ENCODE data around the gene DNMT1.
A peak's percentile ranks its signal among the peaks of the same experiment; 100 is the strongest.

The DNMT1 gene

DNA sequence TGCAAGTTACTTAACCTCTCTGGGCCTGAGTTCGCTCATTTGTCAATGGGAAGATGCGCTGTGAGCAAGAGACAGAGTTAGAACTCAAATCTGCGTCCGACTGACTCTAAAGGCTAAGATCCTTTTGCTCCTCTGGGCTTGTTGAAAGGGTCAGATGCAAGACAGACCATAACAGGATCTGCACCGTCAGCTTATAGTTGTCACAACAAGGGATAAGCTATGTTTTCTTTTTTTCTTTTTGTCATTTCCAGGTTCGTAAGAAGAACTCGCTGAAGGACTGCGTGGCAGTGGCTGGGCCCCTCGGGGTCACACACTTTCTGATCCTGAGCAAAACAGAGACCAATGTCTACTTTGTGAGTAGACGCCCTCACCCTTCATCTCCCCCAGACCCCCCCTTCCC lies 87.5 kb downstream of the DNMT1 start:
- intact Hi-C loops (cut with DNase I; ENCODE audit: low total_unique reads), result loop anchor here (5.0 to 10.0 kb wide), 2 partner anchors 88 to 145 kb away; partner anchors contain the start of genes DNMT1 and MRPL4
- TF ChIP-seq, protein P1, sequence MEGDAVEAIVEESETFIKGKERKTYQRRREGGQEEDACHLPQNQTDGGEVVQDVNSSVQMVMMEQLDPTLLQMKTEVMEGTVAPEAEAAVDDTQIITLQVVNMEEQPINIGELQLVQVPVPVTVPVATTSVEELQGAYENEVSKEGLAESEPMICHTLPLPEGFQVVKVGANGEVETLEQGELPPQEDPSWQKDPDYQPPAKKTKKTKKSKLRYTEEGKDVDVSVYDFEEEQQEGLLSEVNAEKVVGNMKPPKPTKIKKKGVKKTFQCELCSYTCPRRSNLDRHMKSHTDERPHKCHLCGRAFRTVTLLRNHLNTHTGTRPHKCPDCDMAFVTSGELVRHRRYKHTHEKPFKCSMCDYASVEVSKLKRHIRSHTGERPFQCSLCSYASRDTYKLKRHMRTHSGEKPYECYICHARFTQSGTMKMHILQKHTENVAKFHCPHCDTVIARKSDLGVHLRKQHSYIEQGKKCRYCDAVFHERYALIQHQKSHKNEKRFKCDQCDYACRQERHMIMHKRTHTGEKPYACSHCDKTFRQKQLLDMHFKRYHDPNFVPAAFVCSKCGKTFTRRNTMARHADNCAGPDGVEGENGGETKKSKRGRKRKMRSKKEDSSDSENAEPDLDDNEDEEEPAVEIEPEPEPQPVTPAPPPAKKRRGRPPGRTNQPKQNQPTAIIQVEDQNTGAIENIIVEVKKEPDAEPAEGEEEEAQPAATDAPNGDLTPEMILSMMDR (IDR thresholded peaks at IDR 0.05), result no peak
- Histone ChIP-seq H3K27ac (no peak overlapping the region), H3K4me3 (peak overlapping the region; percentile 62 to 97), H3K36me3 (peaks cover 41 to 46% (median 42%) of the 10 kb centered on the region in 3 donors), H3K9me3 (no peaks in the 10 kb centered on the region), H3K27me3 (no peaks in the 10 kb centered on the region), H3K4me1 (peaks cover 0 to 18% (median 15%) of the 10 kb centered on the region in 4 donors)
- no peak for DNase-seq

DNA sequence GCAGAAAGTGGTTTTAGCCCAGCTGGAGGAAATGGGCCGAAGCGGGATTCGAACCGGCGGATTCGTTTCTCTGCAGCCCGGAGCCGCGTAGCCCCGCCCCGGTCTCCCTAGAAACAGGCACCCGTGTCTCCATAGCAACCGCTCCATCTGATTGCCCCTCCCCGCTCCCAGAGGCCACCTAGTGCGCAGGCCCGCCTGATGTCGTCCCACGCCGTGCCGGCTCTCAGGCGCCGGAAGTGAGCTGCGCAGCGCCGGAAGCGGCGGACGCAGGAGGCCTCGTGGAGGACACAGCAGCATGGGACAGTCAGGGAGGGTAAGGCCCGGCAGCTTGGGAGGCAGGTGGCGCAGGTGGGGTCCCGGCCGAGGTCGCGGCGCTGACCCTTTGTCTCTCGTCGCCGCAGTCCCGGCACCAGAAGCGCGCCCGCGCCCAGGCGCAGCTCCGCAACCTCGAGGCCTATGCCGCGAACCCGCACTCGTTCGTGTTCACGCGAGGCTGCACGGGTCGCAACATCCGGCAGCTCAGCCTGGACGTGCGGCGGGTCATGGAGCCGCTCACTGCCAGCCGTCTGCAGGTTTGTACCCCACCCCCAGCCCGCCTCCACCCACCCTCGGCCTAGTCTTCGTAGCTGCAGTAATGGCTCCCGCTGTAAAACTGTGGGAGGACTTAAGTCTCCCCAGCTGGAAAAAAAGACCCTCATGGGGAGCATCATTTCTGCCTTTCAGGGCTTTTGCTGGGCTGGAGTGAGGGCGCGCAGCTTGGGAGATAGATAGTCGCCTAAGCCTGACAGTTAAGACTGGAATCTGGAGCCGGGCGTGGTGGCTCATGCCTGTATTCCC lies 88.4 kb downstream of the DNMT1 start, which contains the start of gene PPAN:
Gene PPAN (plus strand): TSS at position 263 of the 837 bp plus-strand sequence. CDS start 33 bp downstream, at position 296.
- peak; percentile 98 to 99 for DNase-seq
- peaks cover 0 to 18% (median 15%) of the 10 kb centered on the region in 4 donors for H3K4me1 ChIP-seq
- peak within 1 kb of the TSS; percentile 69 to 79 for H3K27ac ChIP-seq
- intact Hi-C loops (cut with DNase I; ENCODE audit: low total_unique reads), result loop anchor here (5.0 to 10.0 kb wide), 2 partner anchors 88 to 146 kb away; partner anchors contain the start of genes DNMT1 and MRPL4
- peak within 1 kb of the TSS; percentile 62 to 97 for H3K4me3 ChIP-seq
- H3K36me3 ChIP-seq, result peaks cover 40% of the 10 kb centered on the region in 3 donors
- no peaks in the 10 kb centered on the region for H3K9me3 ChIP-seq
- TF ChIP-seq, protein P1 (IDR thresholded peaks at IDR 0.05), result peak in 1 of 2 experiments; percentile 6
- H3K27me3 ChIP-seq, result no peaks in the 10 kb centered on the region

DNA sequence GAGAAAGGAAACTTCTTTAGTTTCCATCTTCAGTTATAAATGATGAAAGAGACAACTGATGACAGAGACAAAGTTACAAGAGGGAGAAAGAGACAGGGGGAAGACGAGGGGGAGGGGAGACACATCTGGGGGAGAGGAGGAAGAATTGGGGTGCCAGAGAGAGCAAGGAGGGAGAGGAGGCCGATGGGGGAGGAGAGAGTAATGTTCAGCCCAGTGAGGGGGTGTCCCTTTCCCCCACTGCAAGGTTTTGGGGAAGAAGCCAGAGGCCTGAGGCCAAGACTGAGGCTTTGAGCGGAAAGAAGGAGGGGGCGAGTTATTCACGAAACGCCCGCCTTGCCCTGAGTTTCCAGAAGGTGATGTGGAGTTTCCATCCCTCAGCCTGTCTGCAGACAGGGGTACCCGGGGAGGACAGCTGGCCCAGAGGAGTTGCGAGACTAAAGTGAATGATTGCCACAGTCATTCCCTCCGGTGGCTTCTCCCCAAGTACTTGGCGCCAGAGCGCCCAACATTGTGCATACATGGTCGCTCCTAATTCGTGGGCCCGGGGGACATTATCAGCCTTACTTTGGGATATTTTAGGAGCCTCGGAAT lies 89.1 kb downstream of the DNMT1 start:
- intact Hi-C loops (cut with DNase I; ENCODE audit: low total_unique reads), result loop anchor here (5.0 to 10.0 kb wide), 2 partner anchors 89 to 147 kb away; partner anchors contain the start of genes DNMT1 and MRPL4
- no peak for DNase-seq

DNA sequence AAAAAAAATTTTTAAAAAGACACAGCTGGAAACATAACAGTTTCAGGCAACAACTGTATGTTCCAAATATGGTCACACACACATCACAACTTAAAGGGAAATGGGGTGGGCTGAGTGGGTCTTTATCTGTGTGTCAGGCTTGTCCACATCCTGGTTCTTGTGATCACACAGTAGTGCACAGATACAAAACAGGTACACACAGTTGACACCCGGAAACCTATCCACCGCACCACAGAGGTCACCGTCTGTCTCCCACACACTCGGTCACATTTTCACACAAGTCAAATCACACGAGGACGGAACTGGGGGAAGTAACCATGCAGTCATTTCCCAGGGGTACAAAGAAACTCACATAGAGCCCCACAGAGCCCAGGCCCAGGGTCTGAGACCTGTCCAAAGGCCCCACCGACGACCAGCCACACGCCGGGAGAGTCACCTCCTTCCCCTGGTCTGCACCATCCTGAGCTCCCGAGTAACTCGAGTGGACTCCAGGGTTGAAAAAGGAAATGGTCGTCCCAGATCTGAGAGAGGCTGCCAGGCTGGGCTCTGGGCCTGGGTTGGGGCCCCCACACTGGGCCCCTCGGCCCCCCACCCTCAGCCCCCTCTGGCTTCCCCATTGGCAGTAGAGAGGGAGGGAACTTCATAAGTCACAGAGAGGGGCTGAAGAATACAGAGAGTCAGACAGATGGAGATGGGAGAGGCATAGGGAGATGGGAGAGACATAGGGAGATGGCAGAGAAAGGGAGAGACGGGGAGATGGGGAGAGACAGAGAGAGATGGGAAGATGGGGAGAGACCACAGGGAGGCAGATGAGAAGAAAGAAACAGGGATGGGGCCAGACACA lies 89.9 kb downstream of the DNMT1 start:
- no peaks in the 10 kb centered on the region for H3K27me3 ChIP-seq
- H3K9me3 ChIP-seq, result no peaks in the 10 kb centered on the region
- TF ChIP-seq, protein P1 (IDR thresholded peaks at IDR 0.05), result no peak
- H3K4me3 ChIP-seq, result no peak overlapping the region
- H3K27ac ChIP-seq, result no peak overlapping the region
- H3K36me3 ChIP-seq, result peaks cover 26% of the 10 kb centered on the region in 3 donors
- no peak for DNase-seq
- intact Hi-C loops (cut with DNase I; ENCODE audit: low total_unique reads), result loop anchor here (5.0 to 10.0 kb wide), 2 partner anchors 90 to 147 kb away; partner anchors contain the start of genes DNMT1 and MRPL4
- peaks cover 0 to 18% (median 15%) of the 10 kb centered on the region in 4 donors for H3K4me1 ChIP-seq

More for the DNA sequence above, 89.1 kb downstream of the DNMT1 start:
- TF ChIP-seq, protein P1 (IDR thresholded peaks at IDR 0.05), result no peak
- H3K36me3 ChIP-seq, result peaks cover 33% of the 10 kb centered on the region in 3 donors
- no peaks in the 10 kb centered on the region for H3K27me3 ChIP-seq
- peaks cover 0 to 18% (median 15%) of the 10 kb centered on the region in 4 donors for H3K4me1 ChIP-seq
- H3K9me3 ChIP-seq, result no peaks in the 10 kb centered on the region
- H3K27ac ChIP-seq, result peak overlapping the region in 1 of 2 donors; percentile 79
- peak overlapping the region; percentile 62 to 97 for H3K4me3 ChIP-seq

DNA sequence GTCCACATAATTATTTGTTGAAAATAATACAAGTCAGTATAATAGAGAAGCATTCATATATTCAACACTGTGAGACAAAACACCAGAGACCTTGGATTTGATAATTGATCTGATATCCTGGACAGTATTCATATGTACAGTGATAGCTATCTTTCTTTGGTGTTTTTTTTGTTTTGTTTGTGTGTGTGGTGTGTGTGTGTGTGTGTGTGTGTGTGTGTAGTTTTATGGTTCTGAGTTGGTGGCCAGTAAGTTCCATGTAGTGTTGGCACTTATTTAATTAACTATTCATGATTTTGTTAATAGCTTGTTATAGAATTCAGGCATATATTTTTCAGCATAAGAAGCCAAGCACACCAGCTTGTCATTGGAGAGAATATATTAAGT lies 90.6 kb downstream of the DNMT1 start:
- Histone ChIP-seq H3K27me3 (no peaks in the 10 kb centered on the region), H3K4me1 (peaks cover 0 to 18% (median 15%) of the 10 kb centered on the region in 4 donors), H3K36me3 (peaks cover 18% of the 10 kb centered on the region in 3 donors), H3K9me3 (no peaks in the 10 kb centered on the region), H3K27ac (no peak overlapping the region), H3K4me3 (no peak overlapping the region)
- TF ChIP-seq, protein P1 (IDR thresholded peaks at IDR 0.05), result no peak
- intact Hi-C loops (cut with DNase I; ENCODE audit: low total_unique reads), result loop anchor here (10.0 kb wide), 1 partner anchor 91 kb away; the partner anchor contains the start of gene DNMT1
- no peak for DNase-seq

Data from tibial artery (tissue), 4 donors.